Left forelimb (tissue), 1 donor: ENCODE results near the gene HECTD2.
"Not testable (repeated sequence)": the region's sequence is repeated elsewhere in the genome, so short reads cannot be mapped to it uniquely, and the experiment has no call there.

ENCODE experiments used
- DNase-seq: peaks from one replicate; pipeline ENCODE4 v3.0.0-alpha.2; 2018; ENCODE audit warnings: low spot score

The HECTD2 gene, protein sequence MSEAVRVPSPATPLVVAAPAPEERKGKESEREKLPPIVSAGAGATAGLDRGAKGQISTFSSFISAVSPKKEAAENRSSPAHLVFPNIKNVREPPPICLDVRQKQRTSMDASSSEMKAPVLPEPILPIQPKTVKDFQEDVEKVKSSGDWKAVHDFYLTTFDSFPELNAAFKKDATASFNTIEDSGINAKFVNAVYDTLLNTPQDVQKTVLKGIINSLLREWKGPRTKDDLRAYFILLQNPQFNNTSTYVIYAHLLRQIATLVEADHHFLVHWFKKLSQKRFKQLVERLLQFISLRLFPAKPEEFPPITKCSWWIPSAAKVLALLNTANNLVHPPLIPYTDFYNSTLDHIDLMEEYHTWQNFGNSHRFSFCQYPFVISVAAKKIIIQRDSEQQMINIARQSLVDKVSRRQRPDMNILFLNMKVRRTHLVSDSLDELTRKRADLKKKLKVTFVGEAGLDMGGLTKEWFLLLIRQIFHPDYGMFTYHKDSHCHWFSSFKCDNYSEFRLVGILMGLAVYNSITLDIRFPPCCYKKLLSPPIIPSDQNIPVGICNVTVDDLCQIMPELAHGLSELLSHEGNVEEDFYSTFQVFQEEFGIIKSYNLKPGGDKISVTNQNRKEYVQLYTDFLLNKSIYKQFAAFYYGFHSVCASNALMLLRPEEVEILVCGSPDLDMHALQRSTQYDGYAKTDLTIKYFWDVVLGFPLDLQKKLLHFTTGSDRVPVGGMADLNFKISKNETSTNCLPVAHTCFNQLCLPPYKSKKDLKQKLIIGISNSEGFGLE

DNA sequence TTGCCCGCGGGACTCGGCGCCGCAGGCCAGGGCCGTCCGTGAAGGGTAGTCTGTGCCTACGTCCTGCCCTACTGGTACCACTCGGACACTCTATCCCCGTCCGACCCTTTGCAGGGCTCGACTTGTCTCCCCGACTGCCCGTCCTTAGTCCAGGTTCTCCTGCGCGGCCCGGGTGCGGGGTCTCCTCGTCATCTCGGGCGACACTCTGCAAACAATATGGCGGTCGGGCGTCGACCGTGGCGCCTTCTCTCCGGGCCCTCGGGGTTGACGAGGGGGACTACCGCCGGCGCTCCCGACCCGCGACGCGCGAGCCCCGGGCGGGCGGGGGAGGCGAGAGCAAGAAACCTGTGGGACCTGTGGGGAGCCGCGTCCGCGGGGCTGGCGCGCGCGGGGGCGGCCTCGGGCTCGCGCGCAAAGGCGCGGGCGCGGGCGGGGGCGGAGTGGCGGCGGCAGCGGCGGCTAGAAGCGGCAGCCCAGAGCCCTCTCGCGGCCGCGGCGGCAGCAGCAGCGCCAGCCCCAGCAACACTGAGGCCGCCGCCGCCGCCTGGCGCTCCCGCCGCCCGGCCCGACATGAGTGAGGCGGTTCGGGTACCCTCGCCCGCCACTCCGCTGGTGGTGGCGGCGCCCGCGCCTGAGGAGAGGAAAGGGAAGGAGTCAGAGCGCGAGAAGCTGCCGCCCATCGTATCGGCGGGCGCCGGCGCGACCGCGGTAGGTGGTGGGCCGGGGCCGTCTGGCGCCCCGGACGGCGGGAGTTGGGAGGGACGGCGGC lies at the start of gene HECTD2:
Gene HECTD2, plus strand, starts transcription at position 476 of the 769 bp plus-strand sequence. Its CDS starts 95 bp downstream, at position 571.
- peak; percentile 92 for DNase-seq

DNA sequence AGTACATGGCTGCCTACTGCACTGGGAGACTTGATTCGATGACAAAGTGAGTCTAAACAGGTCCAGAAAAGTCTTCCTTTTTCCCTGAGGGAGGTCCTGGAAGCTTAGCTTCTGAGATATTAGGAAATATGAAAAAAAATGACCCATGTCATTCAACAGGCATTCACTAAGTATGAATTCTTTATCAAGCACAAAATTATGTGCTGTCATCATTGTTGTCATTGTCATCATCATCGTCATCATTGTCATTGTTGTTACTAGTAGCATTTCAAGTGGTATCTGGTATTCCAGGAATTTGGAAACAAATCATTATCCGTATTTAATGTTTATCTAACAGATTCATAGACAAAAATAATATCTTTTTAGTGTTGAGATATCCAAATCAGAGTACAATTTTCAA lies 49.7 kb upstream of the HECTD2 start:
- DNase-seq = no peak

DNA sequence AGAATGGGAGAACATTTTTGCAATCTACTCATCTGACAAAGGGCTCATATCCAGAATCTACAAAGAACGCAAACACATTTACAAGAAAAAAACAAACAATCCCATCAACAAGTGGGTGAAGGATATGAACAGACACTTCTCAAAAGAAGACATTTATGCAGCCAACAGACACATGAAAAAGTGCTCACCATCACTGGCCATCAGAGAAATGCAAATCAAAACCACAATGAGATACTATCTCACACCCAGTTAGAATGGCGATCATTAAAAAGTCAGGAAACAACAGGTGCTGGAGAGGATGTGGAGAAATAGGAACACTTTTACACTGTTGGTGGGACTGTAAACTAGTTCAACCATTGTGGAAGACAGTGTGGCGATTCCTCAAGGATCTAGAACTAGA lies 44.6 kb upstream of the HECTD2 start:
- DNase-seq = not testable (repeated sequence)

DNA sequence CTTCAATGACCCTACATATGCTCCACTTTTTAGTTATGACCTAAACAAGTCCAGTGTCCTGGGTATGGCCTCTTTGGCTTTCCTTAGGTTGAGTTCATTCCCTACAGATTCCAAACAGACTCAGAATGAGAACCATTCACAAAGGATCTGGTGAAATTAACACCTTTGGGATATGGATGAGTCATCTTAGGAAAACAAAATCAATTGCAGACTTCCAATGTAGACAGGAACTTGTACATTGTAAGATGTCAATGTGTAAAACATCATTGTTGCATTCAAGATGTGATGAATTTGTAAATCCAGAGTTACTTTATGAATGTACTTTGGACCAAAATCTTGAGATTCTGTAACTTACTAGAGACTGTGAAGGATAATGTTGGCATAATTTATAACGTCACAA lies 43.4 kb upstream of the HECTD2 start:
- no peak for DNase-seq

- no peak for DNase-seq
Observed at GRCh38 chr10:91367127-91367531, 43.0 kb upstream of the HECTD2 start.

- no peak for DNase-seq
Observed at GRCh38 chr10:91367558-91367957, 42.6 kb upstream of the HECTD2 start.

- DNase-seq = not testable (repeated sequence)
Observed at GRCh38 chr10:91369978-91370589, 40.1 kb upstream of the HECTD2 start.

GRCh38 chr10:91374052-91374451 lies 36.1 kb upstream of the HECTD2 start:
- DNase-seq = no peak

GRCh38 chr10:91378061-91378460 lies 32.1 kb upstream of the HECTD2 start:
- no peak for DNase-seq

GRCh38 chr10:91380873-91381256 lies 29.3 kb upstream of the HECTD2 start:
- DNase-seq = no peak

DNA sequence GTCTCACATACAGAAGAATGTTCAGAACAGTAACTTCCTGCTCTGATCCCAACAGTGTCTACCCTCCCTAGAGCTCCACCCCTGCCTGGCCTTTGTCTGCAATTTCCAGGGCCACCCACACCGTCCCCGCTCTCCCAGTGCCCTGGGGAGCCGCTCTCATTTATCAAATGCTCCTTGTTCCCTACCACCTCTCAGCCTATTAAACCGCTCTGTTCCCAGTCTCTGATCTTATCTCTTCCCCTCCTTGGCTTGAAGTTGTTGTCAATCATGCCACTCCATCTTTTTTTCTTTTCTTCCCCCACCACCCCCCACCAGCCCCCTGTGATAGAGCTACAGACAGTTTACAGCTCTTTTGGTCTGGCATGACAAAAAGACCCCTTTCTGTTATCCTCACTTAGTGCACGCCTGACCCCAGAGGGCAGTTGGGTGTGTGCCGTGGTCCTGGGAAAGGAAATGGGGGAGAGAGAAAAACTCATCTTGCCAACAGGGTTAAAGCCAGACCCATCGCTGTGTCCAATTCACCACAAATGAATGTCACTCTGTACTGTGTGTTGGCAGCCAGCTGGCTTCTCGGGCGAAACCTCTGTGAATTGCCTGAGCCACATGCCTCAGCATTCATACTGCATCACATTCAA lies 28.8 kb upstream of the HECTD2 start:
- no peak for DNase-seq

DNA sequence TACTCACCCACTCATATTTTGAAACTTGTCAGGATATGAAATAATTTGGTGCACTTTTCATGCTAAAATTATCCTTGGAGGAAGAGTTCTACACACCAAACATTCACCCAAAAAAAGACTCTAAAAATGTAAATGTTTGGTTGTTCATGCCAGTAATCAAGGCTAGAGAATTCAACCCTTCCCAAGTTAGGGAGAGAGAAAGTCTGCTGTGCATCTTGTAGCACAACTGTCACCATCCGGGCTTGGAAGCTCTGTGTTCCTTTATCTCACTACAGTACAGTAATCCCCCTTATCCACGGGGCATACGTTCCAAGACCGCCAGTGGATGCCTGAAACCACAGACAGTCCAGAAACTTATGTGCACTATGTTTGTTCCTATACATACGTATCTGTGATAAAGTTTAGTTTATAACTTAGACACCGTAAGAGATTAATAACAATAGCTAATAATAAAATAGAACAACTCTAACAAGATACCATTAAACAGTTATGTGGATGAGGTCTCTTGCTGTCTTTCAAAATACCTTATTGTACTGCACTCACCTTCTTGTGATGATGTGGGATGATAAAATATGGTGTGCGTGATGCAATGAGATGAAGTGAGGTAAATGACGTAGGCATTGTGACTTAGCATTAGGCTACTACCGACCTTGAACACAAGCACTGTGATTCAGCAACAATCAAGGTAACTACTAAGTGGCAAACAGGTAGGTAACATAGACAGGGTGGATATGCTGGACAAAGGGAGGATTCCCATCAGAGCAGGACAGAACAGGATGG lies 24.6 kb upstream of the HECTD2 start:
- no peak for DNase-seq

GRCh38 chr10:91389636-91390512 lies 20.3 kb upstream of the HECTD2 start:
- no peak for DNase-seq

DNA sequence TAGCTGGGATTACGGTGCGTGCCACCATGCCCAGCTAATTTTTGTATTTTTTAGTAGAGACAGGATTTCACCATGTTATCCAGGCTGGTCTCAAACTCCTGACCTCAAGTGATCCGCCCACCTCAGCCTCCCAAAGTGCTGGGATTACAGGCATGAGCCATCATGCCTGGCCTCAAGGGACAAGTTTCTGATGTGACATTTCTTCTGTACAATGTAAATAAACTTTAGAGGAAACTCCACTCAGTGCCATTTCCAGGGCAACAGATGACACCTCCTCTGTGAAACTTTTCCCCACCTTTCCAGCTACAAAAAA lies 19.7 kb upstream of the HECTD2 start:
- not testable (repeated sequence) for DNase-seq

- no peak for DNase-seq
Observed at GRCh38 chr10:91391920-91392319, 18.2 kb upstream of the HECTD2 start.

GRCh38 chr10:91406322-91406721 lies 3.8 kb upstream of the HECTD2 start:
- DNase-seq = no peak

DNA sequence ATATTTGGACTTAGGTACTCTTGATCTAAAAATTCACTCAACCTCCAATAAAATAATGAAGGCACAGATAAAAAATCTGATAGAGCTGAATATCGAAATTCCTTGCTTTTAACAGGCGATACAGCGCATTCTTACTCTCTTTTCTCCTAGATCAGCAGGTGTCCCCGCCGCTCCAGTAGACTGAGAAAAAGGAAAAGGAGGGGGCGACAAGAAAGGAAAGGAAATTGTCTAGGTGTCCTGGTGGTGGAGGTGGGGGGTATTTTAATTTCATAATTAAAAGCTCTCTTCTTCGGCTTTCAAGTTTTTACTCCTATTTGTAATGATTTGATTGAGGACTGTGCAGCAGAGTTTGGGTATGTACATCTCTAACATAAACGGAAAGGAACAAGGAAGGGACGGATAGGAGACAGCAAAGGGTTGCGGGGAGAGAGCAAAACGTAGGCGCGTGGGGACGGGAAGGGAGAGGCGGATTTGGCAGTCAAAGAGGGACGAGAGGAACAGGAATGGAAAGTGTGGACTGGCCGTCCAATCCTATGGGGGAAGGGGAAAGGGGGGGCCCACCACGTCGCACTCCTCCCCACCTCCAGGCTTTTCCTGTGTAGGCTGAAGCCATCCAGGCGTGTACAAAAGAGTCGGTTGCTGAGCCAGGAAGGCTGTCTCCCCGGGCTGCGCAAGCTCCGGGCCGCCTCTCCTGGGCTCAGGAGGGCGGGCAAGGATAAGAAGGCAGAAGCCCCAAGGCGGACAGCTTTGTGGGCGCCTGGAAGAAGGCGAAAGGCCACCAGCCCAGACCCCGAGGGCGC lies 875 bp upstream of the HECTD2 start:
- peak; percentile 91 for DNase-seq

DNA sequence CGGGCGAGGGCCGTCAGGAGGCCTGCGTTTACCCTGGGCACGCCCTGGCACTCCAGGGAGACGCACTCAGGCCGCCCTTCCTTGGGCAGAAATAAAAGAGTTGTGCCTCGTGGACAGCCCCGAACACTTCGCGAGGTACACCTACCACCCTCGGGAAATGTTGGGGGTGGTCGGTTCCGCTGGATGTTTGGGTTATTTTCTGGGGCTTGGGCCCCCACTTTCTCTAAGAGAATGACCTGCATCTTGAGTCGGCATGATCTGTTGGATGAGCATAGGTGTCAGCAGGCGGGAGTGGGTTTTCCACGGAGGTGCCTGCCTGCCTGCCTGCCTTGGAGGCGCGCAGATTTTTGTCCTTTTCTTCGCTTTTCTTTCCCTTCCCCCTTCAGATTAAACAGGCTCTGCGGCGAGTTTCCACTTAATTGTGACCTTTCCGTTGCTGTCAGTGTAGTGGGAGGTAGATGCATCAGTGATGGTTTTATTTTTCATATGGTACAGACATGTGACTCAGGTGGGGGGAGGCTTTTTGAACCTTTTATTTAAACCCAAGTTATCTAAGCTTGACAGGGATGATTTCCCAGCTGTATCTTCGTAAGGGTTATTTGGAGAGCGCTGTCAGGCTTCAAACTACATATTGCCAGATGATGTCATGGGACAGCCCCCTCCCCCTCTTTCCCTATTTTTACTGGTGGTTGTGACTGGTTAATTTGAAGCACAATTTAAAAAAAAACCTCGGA lies 661 bp downstream of the HECTD2 start:
- DNase-seq = no peak
